HG02642 (cell line): ENCODE data around the gene SLC23A1.
A peak's percentile ranks its signal among the peaks of the same experiment; 100 is the strongest.
"Not testable (repeated sequence)": the region's sequence is repeated elsewhere in the genome, so short reads cannot be mapped to it uniquely, and the experiment has no call there.

Experiments used
- ATAC-seq: cut with Tn5 transposase; IDR thresholded peaks from one replicate; pipeline ENCODE4 v1.9.1; 2021; ENCODE audit warnings: mild to moderate bottlenecking; ENCODE audit not compliant: unreplicated experiment, poor library complexity

The SLC23A1 gene

GRCh38 chr5:139383275-139383992 lies at the start of gene SLC23A1:
Gene SLC23A1, minus strand, starts transcription at chr5:139383297. Its CDS starts 44 bp downstream, at chr5:139383253.
- no peak for ATAC-seq

GRCh38 chr5:139431706-139432105 lies 48.6 kb upstream of the SLC23A1 start:
- ATAC-seq = no peak

GRCh38 chr5:139430015-139430414 lies 46.9 kb upstream of the SLC23A1 start:
- ATAC-seq = no peak

- no peak for ATAC-seq
Measured at GRCh38 chr5:139426203-139426885, 43.2 kb upstream of the SLC23A1 start.

GRCh38 chr5:139425497-139425896 lies 42.4 kb upstream of the SLC23A1 start:
- ATAC-seq = no peak

GRCh38 chr5:139422307-139422893 lies 39.3 kb upstream of the SLC23A1 start:
- peak; percentile 66 for ATAC-seq

- ATAC-seq = no peak
Measured at GRCh38 chr5:139419226-139420192, 36.4 kb upstream of the SLC23A1 start.

- no peak for ATAC-seq
Measured at GRCh38 chr5:139418793-139419192, 35.7 kb upstream of the SLC23A1 start.

GRCh38 chr5:139417214-139417613 lies 34.1 kb upstream of the SLC23A1 start:
- ATAC-seq = no peak

- ATAC-seq = no peak
Measured at GRCh38 chr5:139416651-139417050, 33.6 kb upstream of the SLC23A1 start.

- no peak for ATAC-seq
Measured at GRCh38 chr5:139415869-139416268, 32.8 kb upstream of the SLC23A1 start.

GRCh38 chr5:139415221-139415861 lies 32.2 kb upstream of the SLC23A1 start:
- ATAC-seq = no peak

GRCh38 chr5:139414581-139415130 lies 31.6 kb upstream of the SLC23A1 start:
- no peak for ATAC-seq

- no peak for ATAC-seq
Measured at GRCh38 chr5:139413963-139414362, 30.9 kb upstream of the SLC23A1 start.

GRCh38 chr5:139413153-139413552 lies 30.1 kb upstream of the SLC23A1 start:
- ATAC-seq = no peak

GRCh38 chr5:139410993-139411828 lies 28.1 kb upstream of the SLC23A1 start:
- no peak for ATAC-seq

- no peak for ATAC-seq
Measured at GRCh38 chr5:139410121-139410992, 27.3 kb upstream of the SLC23A1 start.

- not testable (repeated sequence) for ATAC-seq
Measured at GRCh38 chr5:139409116-139409515, 26.0 kb upstream of the SLC23A1 start.
